HG03565 (cell line): ENCODE measurements around the gene IDUA.

Source experiments
- ATAC-seq: cut with Tn5 transposase; IDR thresholded peaks from one replicate; pipeline ENCODE4 v1.9.1; 2021; ENCODE audit warnings: mild to moderate bottlenecking, moderate library complexity; ENCODE audit not compliant: unreplicated experiment

IDUA gene

GRCh38 chr4:1027915-1028238 lies 41.0 kb downstream of the IDUA start:
- ATAC-seq, result no peak

DNA sequence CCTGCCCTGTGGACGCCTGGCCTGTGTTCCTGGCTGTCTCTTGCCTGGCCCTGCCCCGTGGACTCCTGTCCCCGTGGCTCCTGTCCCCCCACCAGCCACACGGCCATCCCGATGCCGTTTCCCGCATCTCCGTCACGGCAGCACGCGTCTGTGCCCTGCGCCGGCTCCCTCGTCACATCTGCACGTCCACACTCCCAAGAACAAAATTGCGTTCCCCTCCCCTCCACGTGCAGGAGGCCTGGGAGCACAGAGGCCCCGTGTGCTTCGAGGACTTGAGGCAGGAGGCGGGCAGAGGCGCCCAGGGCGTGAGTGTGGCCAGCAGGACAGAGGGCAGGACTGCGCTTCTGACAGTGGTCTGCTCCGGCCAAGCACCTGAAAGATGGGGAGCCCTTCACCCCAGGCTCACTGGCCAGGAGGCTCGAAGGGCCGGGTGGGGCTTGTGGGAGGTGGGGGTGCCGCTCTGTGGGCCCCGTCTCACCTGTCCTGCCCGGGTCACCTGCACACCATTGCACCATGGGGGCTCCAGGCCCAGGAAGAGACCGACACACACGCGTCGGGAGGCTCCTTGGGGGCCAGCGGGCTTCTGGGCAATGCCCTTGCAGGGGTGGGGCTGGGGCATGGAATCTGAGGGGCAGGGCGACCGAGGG lies 41.9 kb downstream of the IDUA start:
- ATAC-seq, result no peak

GRCh38 chr4:1029529-1029928 lies 42.7 kb downstream of the IDUA start:
- no peak for ATAC-seq

GRCh38 chr4:1030031-1030430 lies 43.2 kb downstream of the IDUA start:
- no peak for ATAC-seq

- ATAC-seq, result no peak
Observed at GRCh38 chr4:1030559-1030958, 43.7 kb downstream of the IDUA start.

- ATAC-seq, result no peak
Observed at GRCh38 chr4:1031346-1031745, 44.5 kb downstream of the IDUA start.

- no peak for ATAC-seq
Observed at GRCh38 chr4:1031956-1032795, 45.3 kb downstream of the IDUA start.

- ATAC-seq, result no peak
Observed at GRCh38 chr4:1032861-1033260, 46.0 kb downstream of the IDUA start.

DNA sequence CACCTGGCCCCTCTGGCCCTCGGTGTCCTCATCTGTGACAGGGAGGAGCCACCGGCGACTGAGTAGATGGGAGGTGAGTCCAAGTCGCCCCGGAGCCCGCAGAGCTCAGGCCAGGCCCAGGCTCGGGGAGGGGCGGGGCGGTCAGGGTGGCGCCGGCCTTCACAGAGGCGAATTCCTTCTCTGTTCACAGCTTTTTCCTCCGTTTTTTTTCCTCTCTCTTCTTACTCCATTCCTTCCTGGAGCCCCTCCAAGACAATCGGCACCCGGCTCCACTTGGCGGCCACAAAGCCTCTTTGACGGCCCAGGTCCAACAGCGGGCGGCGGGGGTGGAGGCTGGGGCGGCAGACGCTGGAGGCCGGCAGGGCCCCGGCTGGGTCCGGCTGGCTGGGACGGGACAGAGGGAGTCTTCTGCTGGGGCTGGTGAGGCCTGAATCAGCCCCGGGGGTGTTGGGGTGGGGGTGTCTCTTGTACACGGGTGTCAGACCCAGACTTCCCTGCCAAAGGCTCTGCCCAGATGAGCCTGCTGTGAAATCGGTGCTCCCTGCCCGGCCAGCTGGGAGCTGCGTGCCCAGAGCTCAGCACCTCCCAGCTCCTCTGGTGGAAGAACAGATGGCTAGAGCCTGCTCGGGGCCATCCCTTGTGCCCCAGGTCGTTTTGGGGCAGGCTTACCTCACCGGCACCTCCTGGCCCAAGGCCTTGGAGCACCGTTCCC lies 47.2 kb downstream of the IDUA start:
- ATAC-seq, result no peak

- no peak for ATAC-seq
Observed at GRCh38 chr4:1035510-1035909, 48.7 kb downstream of the IDUA start.

DNA sequence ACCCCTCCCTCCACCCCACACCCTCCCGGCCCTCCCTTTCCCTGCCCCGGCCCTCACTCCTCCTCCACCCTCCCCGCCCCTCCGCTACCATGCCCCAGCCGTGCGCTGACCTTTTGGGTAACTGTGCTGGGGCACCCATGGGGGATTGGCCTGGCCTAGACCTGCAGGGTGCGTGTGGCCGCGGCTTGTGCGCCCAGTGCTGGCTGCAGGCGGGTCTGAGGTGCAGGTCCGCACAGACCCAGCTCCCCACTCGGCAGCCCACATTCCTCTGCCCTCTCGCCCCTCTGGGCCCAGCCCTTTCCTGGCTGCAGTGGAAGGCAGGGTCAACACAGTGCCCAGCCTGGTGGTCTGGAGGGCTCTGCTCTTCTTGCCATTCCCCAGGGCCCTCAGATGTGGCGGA lies 49.3 kb downstream of the IDUA start:
- ATAC-seq, result no peak

DNA sequence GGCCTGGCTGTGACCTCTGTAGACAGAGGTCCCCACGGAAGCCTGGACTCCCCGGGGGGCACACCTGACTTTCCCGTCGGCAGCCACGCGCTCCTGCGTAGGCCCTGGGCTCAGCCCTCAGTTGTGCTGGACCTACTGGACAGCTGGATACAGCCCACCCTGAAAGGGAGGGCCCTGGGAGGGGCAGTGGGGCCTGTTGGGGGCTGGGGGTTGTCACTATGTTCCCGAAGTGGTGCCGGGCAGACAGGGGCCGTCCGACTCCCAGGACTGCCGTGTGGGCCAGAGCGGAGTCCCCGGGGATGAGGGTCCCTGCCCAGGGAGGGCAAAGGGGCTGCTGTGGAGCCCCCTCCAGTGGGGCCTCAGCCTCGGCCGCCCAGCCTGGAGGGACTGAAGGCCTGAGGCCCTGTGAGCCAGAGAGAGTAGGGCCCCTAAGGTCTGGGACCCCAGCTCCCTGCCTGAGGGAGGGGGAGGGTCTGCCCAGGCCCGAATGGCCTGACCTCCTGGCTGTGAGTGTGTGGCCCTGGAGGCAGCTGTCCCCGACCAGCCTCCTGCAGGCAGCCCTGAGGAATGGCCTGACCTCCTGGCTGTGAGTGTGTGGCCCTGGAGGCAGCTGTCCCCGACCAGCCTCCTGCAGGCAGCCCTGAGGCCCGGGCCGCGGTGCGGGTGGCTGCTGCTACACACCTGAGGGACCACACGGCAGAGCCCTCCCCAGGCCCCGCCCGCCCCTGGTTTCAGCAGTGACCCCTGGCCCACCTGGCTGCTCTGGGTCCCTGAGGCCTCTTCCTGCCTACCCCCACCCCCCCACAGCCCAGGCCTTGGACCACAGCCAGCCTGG lies 50.3 kb downstream of the IDUA start:
- no peak for ATAC-seq

- ATAC-seq, result no peak
Observed at GRCh38 chr4:1038948-1039492, 52.2 kb downstream of the IDUA start.

DNA sequence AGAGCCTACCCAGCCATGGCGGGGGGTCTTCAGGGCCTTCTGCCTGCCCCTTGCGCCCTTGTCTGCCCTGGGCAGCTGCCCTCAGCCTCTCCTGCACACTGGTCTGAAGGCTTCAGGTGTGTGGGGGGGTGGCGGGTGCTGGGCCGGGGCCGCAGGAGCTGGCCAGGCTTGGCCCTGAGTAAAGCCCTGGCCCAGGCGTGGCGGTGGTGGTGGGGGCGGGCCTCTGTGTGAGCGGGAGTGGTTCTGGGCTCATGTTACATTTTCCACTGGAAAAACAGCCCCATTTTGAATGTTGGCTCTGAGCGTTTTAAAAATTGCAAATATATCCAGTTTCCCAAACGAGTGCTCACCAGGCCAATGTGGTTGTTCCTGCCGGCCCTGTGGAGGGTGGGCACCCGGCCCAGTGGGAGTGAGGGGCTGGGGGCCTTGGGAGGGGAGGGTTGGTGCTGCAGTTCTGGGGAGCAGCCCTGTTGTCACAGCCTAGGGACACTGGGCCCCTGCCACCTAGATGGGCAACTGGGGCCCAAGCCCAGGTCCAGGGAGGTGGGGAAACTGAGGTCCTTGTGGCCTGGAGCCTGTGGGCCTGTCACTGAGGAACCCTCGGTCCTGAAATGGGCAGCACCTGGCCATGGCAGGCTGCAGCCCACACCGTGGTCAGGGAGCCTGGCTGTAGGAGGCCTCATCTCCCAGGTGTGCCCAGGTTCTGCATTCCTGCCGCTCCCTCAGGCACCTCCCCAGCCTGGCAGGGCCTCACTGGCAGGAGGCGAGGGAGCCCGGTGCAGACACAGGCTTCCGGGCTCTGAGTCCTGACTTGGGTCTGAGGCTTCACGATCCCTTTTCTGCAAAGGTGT lies 52.9 kb downstream of the IDUA start:
- no peak for ATAC-seq

DNA sequence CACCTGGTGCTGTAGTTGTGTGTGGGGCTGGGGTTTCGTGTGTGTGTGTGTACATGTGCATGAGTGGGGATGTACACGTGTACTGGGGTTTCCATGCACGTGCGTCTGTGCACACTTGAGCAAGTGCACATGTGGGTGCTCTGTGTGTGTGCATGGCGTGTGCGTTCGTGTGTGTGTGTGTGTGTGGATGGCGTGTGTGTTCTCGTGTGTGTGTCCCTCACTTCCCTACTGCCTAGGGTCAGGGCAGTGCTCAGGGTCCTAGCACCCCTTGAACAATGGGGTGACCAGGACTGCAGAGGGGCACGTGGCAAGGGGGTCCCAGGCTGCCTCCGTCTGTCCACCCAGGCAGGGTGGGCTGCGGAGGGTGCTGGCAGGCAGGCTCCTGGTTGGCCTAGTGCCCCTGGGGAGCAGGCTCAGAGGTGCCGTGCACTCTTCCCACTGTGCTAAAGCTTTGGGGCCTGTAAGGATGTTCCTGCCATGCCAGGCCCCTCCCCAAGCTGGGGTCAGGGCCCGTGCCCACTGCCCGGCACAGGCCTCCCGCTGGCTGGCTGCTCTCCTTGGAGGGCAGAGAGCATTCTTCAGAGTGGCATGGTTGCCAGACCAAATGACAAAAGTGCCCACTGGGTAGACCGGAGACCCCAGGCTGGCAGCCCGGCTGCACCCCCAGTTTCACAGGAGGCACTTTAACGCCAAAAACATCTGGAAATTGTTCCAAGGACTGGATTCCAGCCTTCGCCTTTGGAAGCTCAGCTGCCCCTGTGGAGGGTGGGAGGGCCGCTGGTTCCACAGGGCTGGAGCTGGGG lies 53.7 kb downstream of the IDUA start:
- no peak for ATAC-seq

DNA sequence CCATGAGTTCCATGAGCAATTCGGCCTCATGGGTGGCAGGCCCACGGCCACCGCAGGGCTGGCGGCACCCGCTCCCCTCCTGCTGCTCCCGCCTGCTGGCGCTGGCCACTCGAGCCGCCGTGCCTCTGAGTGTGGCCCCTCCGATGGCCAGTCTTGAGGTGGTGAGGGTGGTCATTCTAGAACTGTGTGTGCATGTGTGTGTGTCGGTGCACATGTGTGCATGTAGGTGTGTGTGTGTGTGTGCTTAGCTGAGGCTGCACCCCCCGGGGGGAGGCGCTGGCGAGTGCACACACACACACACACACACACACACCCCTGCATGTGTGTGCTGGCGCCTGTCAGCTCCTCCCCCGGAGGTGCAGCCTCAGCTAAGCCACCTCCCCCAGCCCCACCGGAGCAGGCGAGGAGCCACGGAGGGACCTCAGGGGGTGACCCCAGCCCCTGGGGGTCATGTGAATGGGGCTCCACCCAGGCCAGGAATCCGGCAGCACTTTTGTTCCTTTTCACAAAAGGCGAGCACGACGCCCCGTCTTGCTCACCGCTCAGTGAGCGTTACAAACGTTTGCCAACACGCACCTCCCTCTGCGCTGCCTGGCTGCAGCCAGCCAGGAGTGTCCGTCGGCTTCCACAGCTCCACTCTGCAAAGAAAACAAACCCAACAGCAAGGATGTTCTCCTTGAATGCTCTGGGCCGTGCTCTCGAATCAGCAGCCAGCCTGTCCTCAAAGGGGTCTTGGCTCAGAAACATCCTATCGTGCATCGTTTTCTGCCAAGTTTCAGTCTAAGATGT lies 54.5 kb downstream of the IDUA start:
- no peak for ATAC-seq

DNA sequence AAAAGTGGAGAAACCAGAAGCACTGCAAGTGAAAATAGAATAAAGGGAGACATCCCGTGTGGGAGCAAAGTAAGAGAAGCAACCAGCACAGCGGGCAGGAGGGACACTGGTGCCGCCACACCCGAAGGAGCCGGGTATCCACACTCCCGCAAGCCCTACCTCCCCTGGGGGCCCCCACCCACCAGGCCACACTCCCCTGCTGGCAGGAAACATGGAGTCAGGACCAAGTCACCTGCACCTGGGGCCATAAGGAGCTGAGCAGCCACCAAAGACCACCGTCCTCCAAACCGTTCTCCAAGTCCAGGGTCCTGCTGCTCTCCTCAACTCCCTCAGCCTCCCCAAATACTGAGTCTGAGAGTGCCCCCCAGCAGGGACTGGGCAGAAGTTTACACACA lies 55.1 kb downstream of the IDUA start:
- no peak for ATAC-seq

DNA sequence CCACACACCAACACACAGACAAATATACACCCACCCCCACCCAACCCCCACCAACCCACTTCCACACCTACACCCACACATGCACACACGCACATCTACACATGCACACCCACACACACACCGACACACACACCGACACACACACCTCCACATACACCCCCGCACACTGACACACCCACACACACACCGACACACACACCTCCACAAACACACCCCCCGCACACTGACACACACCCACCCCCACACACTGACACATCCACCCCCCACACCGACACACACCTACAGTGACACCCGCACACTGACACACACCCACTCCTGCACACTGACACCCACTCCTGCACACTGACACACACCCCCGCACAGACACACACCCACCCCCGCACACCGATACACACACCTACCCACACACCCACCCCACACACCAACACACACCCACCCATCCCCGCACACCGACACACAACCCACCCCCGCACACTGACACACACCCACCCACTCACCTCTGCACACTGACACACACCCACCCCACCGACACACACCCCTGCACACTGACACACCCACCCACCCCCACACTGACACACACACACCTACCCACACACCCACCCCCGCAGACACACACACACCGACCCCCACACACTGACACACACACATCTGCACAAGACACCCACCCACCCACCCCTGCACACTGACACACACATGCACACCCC lies 55.7 kb downstream of the IDUA start:
- no peak for ATAC-seq
